Activated effector memory CD4-positive, alpha-beta T cell treated with anti-CD3 and anti-CD28 coated beads, Interleukin-2, amount 50 U/mL, for 16 hours (primary cell): ENCODE data around the gene SHISA9.

Experiments used
- DNase-seq: peaks from one replicate; pipeline ENCODE4 v3.0.0-alpha.2; 2020

Gene SHISA9

DNA sequence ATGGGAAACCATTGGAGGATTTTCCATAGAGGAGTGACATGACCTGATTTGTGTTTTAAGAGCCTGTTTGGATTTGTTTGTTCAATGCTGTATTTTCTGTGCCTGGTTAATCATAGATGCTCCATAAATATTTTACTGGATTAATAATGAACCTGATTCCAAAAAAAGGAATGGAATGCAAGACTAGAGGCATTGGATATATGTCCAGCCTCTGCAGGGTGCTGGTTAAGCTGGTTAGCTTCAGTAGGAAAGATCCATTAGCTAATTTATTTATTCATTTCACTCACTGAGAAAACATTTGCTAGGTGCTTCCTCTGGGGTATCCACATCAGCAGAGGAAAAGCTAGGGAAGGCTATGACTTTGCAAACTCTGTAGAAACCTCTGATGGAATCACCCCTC is 57.7 kb downstream of the SHISA9 start:
- no peak for DNase-seq

DNA sequence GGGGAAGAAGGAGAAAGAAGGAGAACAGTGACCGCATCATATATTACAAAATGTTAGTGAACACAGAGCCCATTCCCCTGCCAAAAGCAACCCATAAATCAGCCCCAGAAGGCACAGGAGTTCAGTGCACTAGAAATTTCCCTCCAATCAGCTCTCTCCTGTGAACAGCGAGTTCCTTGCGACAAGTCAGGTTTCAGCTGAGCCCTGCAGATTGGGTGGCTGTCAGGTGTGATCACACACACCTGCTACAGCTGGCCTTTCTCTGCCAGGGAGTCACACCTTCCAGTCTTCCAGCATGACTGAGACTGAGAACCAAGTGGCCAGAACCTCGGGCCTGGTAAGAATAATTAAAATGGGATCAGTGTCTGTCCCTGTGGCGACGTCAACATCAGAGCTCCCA is 60.2 kb downstream of the SHISA9 start:
- no peak for DNase-seq

DNA sequence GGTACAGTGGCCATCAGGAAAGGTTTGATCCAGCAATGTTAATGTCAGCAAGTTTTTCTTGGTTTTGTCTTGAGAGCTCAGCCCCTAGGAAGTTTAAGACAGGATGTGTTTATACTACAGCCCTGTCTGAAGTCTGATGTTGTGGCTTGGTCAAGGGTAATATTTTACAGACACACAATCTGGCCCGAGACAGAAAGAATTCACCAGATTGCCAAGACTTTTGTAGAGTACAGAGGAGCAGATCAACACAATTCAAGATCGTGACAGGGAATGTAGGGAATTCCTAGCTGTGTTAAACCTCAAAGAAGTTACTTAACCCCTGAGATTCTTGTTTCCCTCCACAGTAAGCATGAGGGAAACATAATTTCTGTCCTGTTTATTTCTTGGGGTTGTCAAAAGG is 63.1 kb downstream of the SHISA9 start:
- no peak for DNase-seq

DNA sequence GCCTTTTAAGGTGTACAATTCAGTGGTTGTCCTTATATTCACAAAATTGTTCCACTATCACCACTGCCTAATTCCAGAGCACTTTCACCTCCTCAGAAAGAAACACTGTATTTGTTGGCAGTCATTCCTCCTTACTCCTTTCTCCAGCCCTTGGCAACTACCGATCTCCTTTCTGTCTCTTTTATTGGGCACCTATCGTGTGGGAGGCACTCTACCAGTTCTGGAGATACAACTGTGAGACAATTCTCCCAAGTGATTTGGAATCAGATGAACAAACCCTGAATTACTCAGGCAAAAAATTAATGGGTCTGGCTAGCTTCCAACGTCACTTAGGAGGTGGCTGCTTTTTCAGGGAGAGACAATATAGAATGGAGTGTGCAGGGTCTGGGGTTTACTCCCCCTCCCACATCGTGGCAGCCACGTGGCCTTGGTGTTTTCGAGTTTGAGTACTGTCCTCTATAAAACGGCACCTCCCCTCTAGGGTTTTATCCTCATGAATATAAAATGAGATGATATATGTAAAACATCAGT is 63.9 kb downstream of the SHISA9 start:
- no peak for DNase-seq

DNA sequence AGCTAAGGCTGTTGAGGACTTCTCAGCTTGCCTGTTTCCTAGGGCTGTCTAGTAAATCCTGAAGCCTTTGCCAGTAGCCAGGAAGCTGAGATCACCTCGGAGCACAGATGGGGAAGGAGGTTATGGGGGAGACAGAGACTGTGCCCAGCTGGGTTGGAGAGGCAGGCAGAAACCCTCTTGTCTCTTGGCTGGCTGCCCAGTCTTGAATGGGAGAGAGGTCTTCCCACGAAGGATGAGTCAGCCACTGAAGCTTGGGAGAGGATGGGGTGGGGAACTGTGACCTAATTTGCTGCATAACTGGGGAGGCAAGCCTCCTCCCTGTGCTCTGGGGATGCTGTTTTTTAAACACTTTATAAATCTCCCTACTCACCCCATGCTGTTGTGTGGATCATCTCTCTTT is 69.8 kb downstream of the SHISA9 start:
- DNase-seq: no peak

DNA sequence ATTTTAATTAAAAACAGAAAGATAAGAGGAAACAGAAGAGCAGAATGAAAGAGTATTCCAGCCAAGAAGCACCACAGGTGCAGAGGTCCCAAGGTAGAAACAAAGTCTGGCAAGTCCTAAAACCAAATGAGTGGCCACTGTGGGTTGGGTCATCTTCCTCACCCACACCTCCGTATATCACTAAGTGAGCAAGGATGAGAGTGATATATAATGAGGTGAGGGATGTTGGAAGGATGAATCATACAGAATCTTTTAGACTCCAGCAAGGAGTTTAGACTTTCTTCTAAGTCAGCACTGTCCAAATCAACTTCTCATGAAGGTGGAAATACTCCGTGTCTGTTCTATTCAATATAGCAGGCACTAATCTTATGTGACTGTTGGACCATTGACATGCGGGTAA is 70.8 kb downstream of the SHISA9 start:
- no peak for DNase-seq

DNA sequence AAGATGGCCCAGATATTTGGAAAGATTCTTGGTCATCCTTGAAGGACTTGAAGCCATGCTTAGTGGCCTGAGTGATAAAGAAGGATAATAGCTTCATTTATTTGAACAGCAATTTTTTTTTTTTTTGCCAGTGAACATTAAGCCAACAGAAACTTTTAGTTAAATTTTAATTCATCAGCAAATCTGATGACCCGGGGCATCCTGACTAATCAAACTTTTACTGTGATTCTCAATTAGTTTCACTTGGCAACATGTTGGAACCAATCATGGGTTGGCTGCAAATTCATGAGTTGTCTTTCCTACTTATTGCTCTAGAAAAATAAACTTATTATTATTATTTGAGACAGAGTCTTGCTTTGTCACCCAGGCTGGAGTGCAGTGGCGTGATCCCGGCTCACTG is 74.4 kb downstream of the SHISA9 start:
- no peak for DNase-seq

DNA sequence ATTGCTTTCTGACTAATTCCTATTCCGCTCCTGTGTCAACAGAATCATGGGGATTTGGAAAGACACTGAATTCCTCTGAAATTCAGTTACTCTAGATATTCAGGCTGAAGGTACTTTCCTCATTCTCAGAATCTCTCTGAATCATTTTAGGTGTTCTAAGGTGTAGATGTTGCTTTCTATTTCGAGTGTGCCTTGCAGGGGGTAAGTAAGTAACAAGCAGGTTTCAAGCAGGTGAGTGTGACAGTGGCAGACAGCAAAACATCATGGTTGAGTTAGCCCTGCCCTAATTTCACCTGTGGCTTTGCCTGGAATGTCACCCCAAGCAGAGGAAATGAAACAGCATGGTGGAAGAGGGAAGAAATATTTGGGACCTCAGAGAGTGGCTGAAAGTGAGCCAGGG is 75.1 kb downstream of the SHISA9 start:
- no peak for DNase-seq

DNA sequence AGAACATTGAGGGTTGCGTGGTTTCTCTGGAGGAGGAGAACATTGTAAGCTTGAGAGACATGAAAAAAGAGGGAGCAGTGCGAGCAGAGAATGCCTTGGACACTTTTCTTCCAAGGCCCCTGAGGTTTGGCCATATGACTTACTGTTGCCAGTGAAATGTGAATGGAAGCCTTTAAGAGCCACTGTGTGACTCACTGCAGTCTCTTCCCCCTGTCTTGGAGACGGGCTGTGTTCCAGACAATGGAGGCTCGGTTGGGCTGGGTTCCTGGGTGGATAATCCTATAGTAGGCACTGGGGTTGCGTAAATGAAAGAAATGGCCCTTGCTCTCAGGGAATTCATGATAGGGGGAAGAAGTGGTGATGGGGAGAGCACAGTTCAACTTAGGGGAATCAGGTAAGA is 75.5 kb downstream of the SHISA9 start:
- no peak for DNase-seq

DNA sequence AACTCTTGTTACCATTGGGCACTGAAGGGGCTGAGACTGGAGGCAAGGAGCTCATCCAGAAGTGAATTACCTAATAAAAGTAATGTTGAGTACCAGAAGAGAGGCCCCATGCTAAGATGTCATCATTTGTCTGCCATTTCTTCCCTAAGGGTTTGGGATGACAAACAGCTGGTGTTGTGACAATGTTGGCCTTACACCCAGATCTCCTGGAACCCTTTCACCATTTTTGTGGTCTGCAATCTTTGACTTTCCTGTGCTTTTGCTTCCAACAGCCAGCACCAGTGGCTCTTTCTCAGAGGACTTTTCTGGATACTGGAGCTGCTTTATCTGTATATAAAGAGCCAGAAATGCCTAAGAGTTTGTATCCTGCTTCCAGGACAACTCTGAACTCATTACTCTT is 84.1 kb downstream of the SHISA9 start:
- DNase-seq: no peak

DNA sequence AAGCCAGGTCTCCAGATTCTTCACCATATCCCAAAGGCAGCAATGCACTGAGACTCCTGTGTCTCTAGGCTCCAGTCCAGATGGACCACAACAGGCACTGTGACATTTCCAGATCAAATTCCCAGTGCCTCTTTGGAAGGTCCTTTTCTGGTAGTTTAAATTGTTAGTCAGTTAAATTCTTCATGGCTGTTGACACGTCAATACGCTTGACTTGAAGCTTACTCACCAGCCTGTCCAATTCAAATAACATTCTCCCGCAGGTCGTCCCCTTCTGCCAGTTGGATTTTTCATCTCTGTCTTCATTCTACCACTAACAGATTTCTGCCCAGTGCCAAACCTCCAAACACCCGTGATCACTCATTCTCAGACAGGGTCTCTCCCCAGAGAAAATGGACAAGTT is 86.7 kb downstream of the SHISA9 start:
- DNase-seq: no peak

DNA sequence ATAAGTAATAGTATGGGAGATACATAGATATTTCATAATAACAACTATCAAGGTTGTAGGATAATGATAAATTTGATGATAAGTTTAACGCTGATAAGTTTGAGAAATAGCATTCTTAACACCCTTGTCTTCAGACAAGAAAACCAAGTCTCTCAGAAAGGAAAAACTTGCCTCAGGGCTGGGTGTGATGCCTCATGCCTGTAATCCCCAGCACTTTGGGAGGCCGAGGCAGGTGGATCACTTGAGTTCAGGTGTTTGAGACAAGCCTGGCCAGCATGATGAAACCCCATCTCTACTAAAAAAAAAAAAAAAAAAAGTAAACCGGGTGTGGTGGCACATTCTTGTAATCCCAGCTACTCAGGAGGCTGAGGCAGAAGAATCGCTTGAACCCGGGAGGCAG is 90.7 kb downstream of the SHISA9 start:
- no peak for DNase-seq

DNA sequence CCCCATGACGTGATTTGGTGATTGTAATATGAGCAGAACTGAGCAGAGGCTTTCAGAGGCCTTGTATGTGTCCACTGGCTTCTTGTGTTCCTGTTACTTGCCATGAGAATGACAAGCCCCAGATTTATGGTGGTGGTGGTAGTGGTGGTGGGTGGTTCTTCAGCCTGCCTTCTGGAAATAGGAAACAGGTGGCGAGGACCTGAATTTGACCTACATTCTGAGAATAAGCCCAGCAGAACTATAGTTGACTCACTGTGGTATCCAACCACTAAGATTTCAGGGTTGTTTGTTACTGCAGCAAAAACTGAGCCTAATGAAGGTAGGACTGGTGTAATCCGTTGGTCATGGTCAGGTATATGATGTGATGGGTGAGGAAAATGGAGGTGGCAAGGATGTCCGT is 93.0 kb downstream of the SHISA9 start:
- DNase-seq: no peak

DNA sequence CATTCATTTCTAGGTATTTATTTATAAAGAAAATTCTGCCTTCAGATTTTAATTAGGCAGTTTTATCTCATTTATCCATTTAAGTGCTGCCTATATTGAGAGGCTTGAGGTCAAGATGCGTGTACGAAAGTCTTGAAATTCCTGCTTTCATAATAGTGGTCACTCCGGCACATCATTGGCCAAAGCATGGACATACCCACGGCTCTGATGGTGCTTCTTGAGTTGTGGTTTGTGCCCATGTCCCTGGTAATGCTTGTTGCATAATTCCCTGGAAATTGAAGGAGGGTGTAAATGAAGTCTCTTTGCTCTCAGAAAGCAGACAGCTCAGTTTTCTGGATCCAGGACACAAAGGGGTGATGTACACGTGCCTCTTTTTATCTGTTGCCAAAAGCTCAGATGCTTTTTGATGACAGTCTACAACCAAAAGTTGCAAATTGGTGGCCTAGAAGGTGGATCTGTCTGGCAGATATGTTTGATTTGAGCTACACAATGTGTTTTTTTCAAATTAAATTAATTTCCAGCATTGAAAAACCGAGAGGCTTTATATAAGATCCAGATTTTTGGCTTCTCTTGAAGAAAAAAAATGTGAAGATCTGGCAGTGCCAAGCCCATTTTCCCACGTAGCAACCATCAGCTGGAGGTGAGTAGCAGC is 94.4 kb downstream of the SHISA9 start:
- DNase-seq: no peak

DNA sequence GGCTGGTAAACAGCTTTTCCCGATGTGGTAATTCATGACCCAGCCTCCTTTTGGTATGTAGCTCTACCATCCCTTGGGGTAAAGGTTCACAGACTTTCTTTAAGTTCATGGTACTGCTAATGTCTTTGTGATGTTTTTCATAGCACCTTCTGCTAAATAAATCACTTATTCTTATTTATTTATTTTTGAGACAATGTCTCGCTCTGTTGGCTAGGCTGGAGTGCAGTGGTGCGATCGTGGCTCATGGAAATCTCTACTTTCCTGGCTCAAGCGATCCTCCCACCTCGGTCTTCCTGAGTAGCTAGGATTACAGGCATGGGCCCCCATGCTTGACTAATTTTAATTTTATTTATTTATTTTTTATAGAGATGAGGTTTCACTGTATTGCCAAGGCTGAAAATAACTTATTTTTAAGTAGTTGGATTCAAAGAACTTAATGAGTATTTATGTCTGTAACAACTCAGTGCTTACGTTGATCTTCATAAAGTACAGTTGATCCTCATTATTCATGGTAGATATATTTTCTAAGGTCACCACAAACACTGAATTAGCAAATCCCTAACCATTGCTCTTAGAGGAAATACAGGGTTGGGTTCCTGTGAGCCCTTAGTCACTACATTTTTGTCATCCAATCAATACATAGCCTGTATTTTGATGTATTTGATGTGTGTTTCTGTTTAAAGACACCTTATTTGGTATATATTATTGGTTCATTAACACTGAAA is 97.1 kb downstream of the SHISA9 start:
- no peak for DNase-seq

DNA sequence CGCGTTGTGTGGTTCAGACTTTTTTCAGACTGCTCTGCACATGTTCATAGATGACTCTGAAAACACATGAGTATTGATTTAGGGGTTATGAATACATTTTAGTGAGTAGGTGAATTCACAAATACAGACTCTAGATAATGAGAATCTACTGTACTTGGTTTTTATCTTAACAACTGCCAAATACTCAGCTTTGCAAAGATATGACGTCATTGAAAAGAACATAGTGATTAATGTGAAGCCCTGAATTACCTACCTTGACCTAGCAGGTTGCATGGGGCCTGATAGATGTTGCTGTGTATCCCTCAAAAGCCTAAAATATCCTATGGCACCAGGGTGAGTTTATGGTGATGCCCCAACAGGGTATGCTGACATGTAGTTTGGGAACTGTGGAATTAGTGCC is 98.0 kb downstream of the SHISA9 start:
- no peak for DNase-seq

DNA sequence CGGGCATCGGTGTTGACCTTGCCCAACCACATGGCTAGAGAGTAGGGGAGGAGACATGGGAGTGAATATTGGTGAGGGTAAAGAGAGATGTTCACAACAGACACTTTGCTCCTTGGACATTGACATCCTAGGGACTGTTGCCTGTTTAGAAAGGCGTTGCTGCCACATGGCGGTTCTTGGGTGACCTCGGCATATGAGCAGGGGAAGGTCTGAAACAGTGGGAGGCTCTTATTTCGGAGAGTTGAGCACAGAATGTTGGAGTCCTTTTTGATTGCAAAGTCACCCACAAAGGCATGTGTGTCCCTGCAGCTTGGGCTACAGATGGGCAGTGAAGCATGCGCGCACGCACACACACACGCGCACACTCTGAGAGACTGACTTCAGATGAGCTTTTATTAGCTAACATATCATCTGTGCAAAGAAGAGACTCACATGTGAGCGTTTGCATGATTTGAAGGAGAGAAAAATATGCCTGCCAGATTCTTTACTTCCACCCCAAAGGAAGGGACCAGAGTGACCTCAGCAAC is 104.4 kb downstream of the SHISA9 start:
- DNase-seq: no peak

DNA sequence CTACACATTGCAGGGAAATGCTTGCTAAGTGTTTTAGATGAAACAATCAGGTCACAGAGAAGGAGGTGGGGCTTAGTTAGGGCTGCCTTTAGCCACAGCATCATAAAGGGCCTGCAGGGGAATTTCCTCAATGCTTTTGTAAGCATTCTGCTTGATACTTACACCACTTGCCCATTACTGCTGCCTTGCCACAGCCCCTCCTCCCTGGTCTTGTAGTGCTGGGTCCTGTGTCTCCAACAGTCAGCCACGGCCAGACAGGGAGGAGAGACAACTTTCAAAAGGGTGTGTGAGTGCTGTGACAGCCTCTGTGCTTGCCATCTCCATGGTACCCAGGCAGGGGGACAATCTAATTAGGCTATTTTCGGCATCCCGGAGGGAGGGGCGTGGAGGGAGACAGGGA is 111.2 kb downstream of the SHISA9 start:
- DNase-seq: no peak

DNA sequence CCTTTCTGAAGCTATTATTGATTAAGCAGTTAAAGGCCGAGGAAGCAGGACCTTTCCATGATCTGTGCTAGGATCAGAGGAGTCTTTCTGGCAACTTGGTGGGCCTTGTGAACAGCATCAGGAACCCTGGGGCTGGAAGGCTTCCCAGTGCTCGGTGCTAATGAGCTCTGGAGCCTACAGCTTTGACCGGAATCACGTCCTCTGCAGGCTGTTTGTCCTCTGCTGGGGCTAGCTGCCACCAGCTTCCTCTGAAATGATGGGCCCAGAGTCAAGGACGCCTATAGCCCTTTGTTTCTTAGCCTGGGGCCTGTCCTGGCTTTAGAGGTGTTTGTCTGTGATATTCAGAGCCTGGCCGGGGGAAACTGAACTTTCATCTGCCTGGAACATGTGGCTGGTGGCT is 111.6 kb downstream of the SHISA9 start:
- DNase-seq: no peak

DNA sequence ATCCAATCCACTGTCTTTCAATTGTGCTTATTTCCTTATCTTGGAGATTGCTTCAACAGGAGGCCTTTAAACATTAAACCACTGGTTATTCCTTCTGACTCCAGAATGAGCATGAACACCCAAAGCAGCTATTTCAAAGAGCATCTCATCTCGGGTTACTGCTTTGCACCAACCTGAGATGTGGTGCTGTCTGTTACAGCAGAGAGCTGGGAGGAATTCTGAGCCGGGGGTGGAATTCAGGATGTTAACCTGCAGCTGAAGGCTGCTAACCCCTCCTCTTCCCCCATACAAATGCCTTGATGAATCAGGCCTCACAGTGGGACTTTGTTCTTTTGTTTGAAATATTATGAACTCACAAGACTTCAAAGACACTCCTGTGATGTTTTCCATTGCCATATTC is 113.1 kb downstream of the SHISA9 start:
- no peak for DNase-seq

DNA sequence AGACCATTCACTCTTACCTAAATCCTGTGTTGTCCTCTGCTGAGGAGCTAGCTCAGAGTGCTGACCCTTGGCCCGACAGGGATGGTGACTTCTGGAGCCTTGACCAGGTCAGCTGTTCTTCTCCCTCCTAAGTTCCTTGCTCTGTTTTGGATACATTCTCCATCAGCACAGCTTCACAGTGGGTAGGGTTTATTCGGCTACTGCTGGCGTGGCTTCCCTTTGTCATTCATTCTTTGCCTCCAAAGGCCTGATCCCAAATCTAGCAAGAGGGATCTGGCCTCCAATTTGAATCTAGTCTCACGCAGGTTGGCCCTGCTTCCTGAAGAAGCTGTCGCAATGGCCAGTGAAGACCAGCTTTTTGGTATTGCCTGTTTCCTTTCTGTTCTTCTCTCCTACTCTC is 116.6 kb downstream of the SHISA9 start:
- no peak for DNase-seq

DNA sequence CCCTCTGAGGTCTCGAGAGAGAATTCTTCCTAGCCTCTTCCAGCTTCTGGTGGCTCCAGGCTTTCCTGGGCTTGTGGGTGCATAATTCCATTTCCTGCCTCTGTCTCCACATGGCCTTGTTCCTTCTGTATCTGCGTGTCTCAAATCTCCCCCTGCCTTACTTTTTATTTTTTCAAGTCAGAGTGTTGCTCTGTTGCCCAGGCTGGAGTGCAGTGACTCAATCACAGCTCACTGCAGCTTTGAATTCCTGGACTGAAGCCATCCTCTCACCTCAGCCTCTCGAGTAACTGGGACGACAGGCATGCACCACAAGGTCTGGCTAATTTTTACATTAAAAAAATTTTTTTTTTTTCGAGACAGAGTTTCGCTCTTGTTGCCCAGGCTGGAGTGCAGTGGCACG is 120.6 kb downstream of the SHISA9 start:
- no peak for DNase-seq

DNA sequence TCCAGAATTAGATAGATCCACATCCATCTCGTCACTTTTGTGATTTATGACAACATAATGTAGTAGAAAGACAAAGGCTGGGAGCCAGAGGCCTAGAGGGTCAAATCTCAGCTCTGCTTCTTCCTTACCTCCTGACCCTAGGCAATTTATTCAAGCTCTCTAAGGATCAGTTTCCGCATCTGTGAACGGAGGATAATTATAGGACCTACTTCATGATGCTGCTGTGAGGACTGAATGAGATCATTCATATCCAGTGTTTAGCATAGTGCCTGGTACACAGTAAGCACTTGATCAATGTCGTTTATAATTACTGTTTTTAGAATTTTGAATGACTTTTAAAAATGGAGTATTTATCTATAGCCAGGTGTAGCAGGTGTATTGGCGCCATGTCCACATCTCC is 128.4 kb downstream of the SHISA9 start:
- DNase-seq: no peak

DNA sequence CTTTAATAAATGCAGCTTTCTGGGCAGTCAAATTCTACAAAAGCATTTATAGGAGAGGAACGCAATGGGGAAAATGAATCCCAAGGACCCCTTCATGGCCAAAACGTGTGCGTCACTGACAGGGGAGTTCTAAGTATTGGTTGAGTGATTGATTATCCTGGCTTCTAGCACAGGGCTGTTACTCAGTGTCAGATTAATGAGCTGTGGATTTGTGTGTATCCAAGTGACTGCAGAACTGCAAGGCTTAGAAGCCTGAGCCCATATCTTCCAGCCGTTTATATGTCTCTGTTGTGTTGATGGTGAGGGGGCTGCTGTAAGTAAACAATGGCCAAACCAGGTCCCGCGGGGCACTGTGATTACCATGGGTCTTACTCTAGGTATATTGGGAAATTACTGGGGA is 129.4 kb downstream of the SHISA9 start:
- DNase-seq: no peak

DNA sequence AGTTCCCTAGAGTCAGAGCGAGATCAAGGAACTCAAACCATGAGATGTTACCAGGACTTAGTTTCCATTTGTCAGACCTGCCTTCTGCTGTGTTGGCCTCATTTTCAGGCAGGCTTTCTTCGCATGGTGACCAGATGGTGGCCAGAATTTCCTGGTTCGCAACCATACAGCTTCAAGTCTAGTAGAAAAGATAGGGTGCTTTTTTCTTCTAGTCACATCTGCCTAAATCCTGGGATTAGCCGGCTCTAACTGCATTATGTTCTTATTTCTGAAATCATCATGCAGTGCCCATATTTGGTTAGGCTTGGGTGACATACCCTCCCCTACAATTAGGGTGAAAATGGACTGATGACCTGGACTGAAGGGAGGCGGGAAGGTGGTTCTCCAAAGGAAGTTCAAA is 131.5 kb downstream of the SHISA9 start:
- no peak for DNase-seq
